T-helper 22 cell (primary cell): ENCODE data around the gene VEZF1.

ENCODE experiments used
- DNase-seq: peaks from one replicate; pipeline ENCODE4 v3.0.0-alpha.2; 2020; ENCODE audit warnings: low read depth

The VEZF1 gene

GRCh38 chr17:57987581-57988300 is at the start of gene VEZF1:
Gene VEZF1, minus strand, starts transcription at chr17:57988254. Its CDS starts 143 bp downstream, at chr17:57988111.
- DNase-seq, result peak; percentile 72

GRCh38 chr17:58032691-58033415 is 44.8 kb upstream of the VEZF1 start:
- no peak for DNase-seq

GRCh38 chr17:58028578-58028977 is 40.5 kb upstream of the VEZF1 start:
- no peak for DNase-seq

GRCh38 chr17:58020401-58020800 is 32.3 kb upstream of the VEZF1 start:
- no peak for DNase-seq

- no peak for DNase-seq
These were observed 31.5 kb upstream of the VEZF1 start for GRCh38 chr17:58019521-58019920.

- no peak for DNase-seq
These were observed 31.0 kb upstream of the VEZF1 start for GRCh38 chr17:58019039-58019438.

GRCh38 chr17:58010067-58010799 is 22.2 kb upstream of the VEZF1 start:
- no peak for DNase-seq

- DNase-seq, result no peak
These were observed 20.0 kb upstream of the VEZF1 start for GRCh38 chr17:58007781-58008706.

- peak; percentile 95 for DNase-seq
These were observed 19.1 kb upstream of the VEZF1 start, which contains the start of gene SRSF1 for GRCh38 chr17:58006924-58007780. Gene SRSF1, minus strand, starts transcription at chr17:58007246. Its CDS starts 109 bp downstream, at chr17:58007137.

GRCh38 chr17:58006560-58006923 is 18.5 kb upstream of the VEZF1 start:
- peak; percentile 12 for DNase-seq

GRCh38 chr17:58005728-58006559 is 17.9 kb upstream of the VEZF1 start:
- DNase-seq, result no peak

GRCh38 chr17:58005031-58005727 is 17.1 kb upstream of the VEZF1 start:
- no peak for DNase-seq

- DNase-seq, result no peak
These were observed 16.0 kb upstream of the VEZF1 start for GRCh38 chr17:58004060-58004459.

GRCh38 chr17:58002973-58003372 is 14.9 kb upstream of the VEZF1 start:
- no peak for DNase-seq

- DNase-seq, result no peak
These were observed 14.3 kb upstream of the VEZF1 start for GRCh38 chr17:58002154-58002948.

- DNase-seq, result no peak
These were observed 13.5 kb upstream of the VEZF1 start for GRCh38 chr17:58001461-58002124.

- no peak for DNase-seq
These were observed 11.5 kb upstream of the VEZF1 start for GRCh38 chr17:57999496-58000017.
